G401.6 (cell line): Measurements from ENCODE around the gene PRLHR.

Experiments used
- FAIRE-seq: peaks from 2 replicates; lab custom pipeline; 2012; peaks lifted over from hg19 to GRCh38; lab: Jason Lieb, UNC

Gene PRLHR

DNA sequence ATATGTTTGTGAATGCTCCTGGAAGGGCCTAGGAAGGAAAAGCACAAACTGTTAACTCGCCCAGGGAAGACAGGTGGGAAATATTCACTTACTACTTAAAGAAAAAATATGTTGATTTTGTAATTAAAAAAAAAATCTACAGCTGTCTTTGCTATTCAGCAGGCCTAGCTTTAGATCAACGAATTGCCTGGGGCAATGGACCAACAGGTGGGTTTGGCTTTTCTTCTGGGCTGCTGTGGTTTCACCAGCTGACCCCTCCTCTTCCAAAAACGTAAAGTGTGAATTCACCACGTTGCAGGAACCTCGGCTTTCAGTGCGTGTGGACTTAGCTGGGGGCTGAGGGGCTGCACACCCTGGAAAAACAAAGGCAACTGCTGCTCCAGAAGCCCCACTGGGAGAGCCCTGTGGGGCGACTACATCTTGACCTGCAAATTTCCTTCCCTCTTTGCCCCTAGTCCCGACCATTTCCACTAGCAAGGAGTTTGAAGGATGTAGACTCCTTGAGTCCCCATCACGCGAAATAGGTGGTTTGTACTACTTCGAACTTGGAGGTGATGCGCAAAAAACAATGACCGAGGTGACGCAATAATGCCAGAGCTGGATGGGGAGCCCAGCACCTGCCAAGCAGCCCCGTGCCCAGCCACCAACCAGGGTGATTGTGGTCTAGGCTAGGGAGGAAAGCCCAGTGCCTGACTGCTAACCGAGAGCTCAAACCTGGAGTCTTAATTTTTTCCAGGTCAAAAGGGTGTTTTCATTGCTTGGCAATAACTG lies 7.4 kb downstream of the PRLHR start:
- no peak for FAIRE-seq

DNA sequence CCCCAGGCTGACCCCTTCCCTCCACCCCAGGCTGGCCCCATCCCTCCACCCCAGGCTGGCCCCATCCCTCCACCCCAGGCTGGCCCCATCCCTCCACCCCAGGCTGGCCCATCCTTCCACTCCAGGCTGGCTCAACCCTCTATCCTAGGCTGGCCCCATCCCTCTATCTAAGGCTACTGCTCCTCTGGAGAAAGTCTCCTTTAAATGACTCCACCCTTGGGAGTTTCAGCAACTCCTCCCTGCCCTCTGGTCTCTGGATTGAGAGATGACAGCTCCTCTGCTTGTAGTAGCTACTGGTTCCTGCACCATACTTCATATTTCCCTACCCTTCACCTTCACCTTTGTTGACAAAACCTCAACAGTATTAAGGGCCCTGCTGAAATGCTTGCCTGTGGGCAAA lies 8.5 kb downstream of the PRLHR start:
- FAIRE-seq, result no peak

DNA sequence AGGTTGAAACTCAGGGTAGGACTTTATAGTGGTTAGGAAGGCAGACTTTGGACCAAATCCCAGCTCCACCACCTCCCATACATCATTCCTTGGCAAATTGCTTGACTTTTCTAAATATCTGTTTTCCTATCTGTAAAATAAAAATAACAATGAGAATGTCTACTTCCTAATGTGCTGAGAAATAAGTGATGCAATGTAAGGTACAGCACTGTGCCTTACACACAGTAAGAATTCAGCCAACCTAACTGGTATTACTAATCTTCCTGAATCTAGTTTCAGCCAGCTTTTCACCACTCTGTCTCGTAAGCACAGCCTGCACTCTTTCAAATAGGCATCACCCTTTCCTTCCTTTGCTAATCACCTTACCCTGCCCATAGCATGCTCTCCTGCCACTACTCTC lies 9.7 kb downstream of the PRLHR start:
- no peak for FAIRE-seq

DNA sequence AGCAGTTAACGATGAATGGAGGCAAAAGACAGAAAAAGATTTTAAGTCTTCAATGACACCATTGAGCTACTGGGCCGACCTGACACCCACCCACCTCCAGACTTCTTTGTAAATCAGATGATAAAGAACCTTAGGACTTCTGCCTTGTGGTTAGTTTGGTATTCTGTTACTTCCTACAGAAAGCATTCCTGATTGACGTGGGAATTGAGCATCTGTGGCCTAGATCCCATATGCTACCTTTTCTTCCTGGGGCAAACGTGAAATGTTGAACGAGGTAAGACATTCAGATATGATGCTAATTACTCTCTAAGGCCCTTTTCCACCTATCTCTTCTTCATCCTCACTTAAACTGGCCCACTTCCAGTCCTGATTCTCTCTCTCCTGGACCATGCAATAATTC lies 10.2 kb downstream of the PRLHR start:
- FAIRE-seq, result no peak

DNA sequence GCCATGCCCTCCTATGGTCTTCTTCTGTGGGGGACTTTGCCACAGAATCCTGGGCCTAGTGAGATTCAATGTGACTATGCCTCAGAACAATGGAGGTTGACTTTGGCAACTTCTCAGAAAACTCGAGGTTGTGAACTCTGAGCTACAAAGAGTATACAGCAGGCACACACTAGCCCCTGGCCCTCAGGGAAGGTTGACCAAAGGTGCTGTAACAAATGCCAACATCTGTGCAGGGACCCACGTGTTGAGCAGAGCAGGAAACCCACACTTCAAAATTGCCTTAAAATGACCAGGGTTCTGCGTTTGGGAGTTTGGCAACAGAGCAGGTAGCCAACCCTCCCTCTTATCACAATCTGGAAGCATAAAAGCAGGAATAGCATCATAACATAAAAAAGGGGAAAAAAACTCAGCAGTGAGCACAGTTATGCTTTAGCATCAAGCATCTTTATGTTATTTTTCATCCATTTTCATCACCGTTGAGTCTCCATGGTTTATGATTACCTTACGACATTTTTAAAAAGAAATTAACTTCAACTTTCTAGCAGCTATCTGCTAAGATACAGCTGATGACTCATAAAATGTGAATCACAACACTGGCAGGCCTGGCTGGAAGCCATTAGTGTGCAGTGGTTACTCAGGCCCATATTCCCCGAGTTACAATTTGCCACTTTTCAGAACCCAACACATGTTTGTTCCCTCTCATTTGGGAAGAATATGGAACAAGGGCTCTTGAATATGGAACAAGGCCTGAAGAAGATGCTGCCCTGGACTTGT lies 11.1 kb downstream of the PRLHR start:
- FAIRE-seq, result no peak

DNA sequence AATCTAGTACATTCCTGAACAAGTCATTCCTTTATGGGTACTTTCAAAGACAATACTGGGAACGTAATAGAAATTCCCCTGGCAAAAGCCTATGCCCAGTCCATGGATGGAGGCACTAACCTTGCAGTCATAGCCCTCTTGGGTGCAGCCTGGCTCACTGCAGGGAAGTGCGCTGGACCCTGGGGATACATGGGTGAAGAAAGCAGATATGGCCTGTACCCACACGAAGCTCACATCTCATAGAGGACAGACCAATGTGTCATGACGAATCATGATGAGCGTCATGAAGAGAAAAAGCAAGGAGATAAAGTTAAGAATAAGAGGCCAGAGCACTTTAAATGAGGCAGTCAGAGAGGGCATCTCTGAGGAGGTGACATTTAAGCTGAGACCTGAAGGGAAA lies 11.8 kb downstream of the PRLHR start:
- no peak for FAIRE-seq

DNA sequence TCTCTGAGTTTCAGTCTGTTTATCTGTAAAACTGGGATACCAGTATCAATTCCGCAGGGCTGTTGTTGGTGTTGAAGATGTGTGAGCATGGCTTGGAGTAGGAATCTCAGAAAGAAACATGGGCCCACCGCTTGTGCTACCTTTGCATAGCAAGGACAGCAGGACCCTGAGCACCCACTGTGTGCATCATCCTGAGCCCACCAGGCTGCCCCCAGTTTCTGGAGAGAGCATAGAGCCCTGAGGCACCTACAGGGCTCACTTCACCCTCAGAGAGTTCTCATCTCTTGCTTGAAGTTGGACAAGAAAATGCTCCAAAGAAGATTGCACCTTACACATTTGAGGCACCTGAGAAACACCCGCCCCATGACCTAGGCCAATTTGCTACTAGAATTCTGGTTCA lies 12.9 kb downstream of the PRLHR start:
- no peak for FAIRE-seq

DNA sequence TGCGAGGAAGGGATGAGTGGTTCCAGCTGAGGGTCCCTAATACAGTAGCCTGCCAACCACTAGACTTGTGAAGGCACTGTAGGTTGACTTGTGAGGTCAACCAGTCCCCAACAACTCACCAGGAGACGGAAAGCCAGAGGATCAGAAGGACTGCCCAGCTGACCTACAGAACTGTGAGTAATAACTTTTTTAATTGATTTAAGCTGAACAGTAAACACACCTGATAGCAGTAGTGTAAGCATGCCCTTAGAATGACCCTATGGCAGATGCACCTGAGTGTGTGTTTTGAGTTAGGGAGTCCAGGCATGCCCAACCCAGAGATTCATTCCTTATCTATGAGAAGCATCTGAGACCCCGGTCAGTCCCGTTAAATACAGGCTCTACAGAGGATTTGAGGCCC lies 14.1 kb downstream of the PRLHR start:
- no peak for FAIRE-seq

DNA sequence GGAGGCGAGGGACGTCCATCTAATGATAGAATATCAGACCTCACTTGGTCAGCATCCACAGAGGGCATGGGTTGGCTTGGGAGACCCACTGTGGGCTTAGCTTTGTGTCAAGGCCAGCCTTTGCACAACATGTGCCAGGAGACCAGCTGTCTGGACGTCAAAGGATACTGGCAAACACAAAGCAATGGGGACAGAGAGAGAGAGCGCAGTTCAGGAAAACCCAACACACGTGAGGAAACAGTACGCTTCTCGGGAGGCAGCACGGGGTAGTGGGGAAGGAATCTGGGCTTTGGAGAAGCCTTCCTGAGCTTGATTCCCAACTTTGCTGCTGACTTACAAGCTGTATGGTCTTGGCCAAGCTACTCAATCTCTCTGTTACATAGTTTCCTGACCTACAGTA lies 14.7 kb downstream of the PRLHR start:
- FAIRE-seq, result no peak

DNA sequence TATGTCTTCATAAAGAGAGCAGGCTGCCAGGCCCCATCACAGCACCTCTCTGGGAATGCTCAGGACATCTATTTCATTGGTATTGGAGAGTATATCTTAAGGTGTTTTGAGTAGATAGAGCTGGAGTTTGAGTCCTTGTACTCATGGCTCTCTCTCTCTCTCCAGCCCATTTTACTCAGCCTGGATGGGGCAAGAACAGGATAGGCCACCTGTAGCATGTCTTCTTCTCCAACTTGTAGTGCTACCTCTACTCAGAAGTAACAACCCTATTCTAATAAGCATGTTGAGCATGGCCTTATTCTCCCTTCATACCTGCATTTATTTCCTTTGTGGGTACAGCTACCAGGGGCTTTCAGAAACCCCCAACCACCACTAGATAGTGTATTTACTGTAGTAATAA lies 21.9 kb downstream of the PRLHR start:
- no peak for FAIRE-seq

DNA sequence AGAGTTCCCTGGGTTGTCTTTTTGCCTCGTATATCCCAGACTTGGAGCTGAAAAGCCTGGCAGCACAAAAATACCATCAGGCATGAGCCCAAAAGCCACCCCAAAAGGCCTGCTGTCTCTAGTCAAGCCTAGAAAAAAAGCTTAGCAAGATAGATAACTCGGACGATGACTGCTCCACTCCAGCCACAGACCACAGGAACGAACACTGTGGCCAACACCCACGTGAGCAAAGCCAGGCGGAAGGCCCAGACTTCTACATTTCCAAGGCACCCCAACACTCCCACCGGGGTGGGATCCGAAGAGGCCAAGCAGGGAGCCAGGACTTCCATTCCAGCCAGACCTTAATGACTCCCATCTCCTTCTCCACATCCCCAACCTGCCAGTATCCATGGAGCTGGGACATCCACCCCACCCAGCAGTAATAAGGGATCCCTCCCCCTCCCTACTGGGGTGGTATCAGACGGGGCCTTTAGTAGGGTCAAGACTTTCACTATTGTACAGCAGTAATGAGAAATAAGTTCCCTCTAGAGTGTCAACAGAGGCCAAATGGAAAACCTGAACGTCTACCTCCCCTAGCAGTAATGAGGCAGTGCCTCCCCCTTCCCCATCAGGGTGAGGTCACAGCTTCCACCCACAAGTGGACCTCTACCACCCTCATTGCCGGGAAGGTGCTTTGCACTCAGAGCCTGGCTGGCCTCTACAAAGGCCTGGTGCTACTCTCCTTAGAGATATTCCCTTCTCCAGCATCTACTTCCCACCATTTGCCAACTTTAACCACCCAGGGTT lies 23.0 kb downstream of the PRLHR start:
- no peak for FAIRE-seq

DNA sequence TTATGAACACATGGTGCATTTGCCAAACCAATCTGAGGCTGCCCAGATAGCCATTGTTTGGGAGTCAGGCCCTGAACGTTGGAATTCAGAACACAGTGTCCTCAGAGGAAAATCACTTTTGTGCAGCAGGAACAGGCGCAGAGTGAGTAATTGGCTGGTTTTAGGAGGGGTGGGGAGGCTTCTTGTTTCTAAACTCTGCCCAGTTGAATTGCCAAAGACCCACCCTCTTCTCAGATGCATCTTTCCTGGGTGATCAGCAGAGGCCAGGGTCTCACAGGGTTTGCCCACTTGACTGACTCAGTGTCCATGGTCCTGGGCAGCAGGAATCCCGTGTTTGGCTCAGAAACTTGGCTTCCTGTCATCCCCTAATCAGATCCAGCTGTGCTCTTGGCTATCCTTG lies 24.3 kb downstream of the PRLHR start:
- FAIRE-seq, result no peak

DNA sequence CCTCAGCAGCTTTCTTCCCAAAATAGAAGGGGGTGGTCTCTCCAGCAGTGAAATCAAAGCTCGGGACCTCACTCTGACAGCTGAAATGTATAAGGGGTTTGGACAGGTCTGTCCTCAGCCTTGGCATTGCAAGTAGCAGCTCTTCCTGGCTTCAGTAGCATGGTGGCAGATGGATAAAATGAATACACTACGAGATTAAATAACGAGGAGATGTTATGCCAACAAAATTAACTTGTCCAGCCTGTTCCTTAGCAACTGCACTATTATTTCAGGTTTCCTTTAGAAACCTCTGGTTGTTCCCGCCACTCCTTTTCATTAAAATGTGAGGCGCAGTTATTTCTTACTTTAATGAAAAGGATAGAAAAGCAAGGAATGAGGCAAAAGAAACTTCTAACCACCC lies 24.9 kb downstream of the PRLHR start:
- no peak for FAIRE-seq

DNA sequence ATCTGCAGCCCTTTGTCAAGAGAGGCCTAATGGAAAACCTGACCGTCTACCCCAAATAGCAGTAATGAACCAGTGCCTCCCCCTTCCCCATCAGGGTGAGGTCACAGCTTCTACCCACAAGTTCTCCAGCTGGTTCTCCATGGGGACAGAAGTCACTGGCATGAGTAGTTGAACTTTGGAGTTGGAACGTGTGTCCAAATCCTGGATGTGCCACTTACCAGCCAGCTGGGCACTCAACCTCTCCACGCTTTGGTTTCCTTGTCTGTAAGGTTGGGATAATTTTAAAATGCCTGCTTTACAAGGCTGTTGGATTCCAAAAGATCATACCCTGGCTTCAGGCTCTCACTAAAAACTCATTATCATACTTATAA lies 25.6 kb downstream of the PRLHR start:
- no peak for FAIRE-seq

DNA sequence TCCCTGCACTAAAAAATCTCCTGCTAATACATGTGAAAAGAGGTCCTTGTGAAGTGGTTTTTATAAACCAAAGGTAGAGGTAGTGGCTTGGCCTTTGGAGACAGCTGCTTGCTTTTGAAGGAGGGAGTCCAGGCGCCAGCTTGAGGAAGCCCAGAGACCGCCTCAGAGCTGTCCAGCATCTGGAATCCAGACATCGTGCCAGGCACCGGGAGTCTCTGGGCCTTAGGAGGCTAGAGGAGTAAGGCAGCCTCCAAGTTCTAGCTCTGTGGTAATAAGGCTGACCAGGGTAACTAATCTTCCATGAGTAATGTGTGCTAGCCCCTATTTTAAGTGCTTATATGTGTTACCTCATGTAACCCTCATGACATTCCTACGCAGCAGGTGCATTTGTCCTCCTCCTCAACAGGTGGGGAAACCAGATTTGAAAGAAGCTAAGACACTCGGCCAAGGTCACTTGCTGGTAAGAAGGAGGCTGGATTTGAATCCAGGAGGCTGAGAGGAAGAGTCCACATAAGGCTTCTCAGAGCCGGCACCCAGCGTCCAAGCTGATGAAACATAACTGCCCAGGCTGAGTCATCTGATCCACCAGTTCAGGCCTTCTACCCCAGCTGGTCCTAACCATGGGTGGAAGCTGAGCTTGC lies 26.1 kb downstream of the PRLHR start:
- no peak for FAIRE-seq

DNA sequence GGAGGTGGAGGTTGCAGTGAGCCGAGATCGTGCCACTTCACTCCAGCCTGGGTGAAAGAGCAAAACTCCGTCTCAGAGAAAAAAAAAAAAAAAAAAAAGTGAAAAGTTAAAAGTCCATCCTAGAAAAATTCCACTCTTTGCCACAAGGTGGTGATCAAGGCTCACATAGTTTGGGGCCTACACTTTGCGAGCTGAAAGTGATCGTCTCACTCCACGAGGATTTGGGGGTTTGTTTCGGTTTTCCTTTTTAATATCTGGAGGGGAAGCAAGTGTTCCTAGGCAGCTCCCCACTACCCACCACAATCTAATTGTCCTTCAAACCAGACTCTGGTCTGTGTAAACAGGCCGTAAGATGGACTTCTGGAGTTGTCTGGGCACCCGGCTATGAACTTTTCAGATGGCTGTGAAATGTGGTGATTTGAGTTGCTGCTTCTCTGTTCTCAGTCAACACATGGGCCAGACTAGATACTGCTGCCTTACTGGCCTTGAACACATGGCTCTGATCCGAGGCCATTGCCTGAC lies 27.1 kb downstream of the PRLHR start:
- FAIRE-seq, result peak; percentile 85

DNA sequence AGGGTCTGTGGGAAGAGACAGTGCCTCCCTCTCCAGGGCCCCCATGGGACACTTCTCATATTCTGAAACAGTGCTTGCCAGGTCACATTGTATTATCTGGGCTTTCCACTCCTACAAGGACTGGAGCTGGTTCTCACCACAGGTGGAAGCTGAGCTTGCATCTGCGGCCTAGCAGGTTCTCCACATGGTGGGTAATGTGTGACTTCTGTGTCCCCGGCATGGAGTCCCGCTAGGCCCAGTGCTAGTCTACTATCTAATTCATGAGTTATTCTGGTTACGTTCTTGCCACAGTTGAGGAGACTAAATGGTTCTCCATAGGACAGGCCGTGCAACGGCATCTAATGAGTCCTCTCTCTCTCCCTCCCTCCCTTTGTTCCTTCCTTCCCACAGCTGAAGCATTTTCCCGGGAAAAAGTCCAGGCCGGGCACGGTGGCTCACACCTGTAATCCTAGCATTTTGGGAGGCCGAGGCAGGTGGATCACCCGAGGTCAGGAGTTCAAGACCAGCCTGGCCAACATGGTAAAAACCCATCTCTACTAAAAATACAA lies 27.7 kb downstream of the PRLHR start:
- FAIRE-seq, result no peak

DNA sequence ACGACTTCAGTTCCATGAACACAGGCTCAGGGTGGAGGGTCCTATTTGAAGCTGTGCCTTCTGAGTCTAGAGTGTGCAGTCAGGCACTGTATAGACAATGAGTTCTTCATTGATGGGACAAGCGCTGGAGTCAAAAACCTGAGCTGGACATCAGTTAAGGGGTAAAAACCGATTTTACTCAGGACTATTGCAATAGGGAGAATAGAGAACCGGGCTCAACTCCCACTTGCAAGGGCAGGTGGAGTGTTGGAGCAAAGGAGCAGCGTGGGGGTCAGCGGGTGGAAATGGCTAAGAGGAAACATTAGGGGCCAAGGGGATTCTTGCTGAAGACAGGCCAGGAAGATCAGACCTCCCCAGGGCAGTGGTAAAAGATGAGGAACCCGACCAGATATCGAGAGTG lies 28.5 kb downstream of the PRLHR start:
- FAIRE-seq, result no peak

DNA sequence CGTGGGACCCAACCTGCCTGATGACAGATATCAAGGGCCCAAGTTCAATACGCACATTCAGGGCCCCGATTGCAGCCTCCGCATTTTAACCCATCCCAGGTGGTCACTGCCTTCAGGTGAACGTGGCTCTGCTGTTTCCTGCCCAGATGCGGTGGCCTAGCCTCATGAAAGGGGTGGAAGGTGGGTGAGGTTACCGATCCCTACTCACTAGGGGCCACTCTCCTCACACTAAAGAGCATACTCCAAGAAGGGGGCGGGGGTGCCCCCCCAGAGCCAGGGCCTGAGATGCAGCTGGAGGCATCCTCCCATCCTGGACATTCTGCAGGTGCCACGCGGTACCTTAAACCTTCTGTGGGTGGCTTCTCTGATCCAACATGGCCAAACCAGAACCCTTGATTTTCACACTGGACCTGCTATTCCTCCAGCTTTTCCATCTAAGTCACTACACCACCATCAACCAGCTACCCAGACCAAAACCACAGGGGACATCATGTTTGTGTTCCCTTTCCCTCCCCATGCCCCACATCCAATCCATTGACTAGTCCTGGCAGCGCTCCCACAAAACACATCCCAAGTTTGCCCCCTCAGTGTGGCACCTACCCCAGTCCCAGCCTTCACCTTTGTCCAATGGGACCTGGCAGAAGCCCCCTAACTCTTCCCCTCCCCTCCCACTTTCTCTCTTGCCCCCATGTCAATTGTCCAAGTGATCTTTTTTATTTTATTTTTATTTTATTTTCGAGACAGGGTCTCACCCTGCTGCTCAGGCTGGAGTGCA lies 30.0 kb downstream of the PRLHR start:
- FAIRE-seq, result no peak

DNA sequence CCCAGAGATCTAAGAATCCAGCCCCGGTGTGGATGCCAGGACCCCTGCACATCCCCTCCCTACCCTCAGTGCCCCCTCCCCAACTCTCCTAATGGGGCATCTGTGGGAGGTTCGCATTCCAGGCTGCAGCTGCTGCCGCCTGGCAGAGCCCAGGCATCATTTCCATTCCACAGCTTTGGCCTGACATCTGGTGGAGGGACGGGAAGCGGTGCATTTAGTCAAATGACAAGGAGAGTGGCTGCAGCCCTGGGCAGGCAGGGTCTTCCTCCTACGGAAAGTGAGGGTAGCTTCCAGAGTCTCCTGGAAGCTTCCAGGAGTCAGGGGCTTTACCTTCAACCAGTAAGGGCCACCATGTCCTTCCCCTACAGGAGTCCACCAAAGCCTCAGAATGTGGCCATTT lies 30.8 kb downstream of the PRLHR start:
- FAIRE-seq, result no peak

DNA sequence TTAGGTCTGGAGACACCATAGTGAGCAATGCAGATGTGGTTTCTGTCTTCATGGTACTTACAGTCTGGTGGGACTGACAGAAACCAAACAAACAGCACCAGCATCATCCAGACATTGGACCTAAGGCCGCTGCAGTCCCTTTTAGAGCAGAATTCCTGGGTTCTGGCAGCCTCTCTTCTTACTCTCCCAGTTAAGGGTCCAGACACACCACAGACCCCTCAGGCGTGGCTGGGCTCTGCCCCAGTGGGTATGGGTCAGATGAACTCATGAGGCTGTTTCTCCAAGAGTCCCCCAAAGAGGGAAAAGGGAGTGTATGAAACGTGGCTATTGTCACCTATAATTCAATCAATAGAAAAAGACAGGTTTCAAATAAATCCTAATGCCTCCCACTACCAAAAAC lies 31.3 kb downstream of the PRLHR start:
- no peak for FAIRE-seq
